ENCODE data around the gene SIGLEC14.
"Not testable (repeated sequence)": the region's sequence is repeated elsewhere in the genome, so short reads cannot be mapped to it uniquely, and the experiment has no call there.

The SIGLEC14 gene

GRCh38 chr19:51664997-51665396 is 18.4 kb upstream of the SIGLEC14 start:
- no peak for DNase-seq

DNA sequence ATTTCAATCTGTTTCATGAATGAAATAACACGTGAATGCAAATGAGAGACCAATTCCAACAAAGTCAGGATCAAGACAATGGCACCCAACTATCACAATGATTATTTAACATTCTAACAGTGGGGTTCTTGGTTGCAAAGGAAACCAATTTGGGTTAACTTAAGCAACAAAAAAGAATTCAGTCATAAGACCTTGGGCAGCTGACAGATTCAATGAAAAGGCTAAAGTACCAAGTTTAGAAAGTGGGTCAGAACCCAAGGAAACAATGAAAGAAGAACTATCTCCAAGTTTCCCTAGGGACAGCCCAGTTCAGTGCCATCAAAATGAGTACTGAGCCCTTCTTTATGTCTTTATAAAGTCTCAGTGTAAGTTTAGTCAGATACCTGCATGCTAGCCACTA is 17.5 kb upstream of the SIGLEC14 start:
- no peak for DNase-seq

GRCh38 chr19:51663650-51664049 is 17.0 kb upstream of the SIGLEC14 start:
- DNase-seq: no peak

DNA sequence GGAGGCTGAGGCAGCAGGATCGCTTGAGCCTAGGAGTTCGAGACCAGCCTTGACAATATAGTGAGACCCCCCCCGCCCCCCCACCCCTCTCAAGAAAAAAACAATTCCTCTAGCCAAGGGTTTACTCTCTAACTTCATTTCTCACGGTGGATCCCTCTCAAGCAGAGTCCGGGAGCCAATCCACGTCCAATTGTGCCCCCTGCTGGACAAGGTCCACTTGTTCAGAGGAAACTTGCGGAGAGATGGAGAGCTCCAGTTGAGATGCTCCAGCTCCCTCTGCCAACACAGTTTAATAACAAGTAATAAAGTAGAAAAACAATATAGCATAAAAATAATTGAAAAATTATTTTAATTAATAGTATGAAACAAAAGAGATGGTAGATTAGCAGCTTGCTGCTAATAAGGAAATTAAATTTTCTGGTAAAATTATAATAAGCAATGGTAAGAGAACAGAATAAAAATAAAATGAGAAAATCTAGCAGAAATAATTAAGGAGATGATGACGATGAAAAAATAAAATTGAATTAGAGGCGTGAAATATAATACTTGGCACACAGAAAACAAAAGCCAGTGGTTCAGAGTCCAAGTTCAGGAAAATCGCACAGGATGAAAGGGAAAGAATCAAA is 14.5 kb upstream of the SIGLEC14 start:
- DNase-seq: peak; percentile 72

- no peak for DNase-seq
Measured at GRCh38 chr19:51654783-51655182, 8.2 kb upstream of the SIGLEC14 start.

DNA sequence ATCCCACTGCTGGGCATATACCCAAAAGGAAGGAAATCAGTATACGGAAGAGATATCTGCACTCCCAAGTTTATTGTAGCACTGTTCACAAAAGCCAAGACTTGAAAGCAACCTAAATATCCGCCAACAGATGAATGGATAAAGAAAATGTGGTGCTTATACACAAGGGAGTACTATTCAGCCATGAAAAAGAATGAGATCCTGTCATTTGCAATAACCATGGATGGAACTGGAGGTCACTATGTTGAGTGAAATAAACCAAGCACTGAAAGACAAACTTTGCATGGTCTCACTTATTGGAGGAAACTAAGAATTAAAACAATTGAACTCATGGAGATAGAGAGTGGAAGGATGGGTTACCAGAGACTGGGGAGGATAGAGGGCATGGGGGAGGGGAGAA is 6.5 kb upstream of the SIGLEC14 start:
- DNase-seq: no peak

DNA sequence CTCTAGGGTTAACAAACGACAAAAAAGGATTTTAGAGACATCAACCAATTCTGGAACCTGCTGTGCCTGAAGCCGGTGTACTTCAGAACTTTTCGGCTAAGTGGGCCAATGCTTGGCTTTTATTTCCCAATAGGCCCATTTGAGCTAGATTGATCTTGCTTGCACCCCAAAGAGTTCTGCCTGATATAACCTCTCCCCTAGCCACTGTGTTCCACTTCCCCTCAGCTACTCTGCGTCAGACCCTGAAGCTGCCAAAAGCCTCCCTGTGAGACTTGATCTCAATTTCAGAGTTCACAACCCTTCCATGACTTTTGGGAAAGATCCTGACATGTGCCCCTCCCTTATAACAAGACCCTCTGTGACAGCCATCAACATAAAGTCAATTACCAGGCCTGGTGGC is 5.6 kb upstream of the SIGLEC14 start:
- DNase-seq: no peak

DNA sequence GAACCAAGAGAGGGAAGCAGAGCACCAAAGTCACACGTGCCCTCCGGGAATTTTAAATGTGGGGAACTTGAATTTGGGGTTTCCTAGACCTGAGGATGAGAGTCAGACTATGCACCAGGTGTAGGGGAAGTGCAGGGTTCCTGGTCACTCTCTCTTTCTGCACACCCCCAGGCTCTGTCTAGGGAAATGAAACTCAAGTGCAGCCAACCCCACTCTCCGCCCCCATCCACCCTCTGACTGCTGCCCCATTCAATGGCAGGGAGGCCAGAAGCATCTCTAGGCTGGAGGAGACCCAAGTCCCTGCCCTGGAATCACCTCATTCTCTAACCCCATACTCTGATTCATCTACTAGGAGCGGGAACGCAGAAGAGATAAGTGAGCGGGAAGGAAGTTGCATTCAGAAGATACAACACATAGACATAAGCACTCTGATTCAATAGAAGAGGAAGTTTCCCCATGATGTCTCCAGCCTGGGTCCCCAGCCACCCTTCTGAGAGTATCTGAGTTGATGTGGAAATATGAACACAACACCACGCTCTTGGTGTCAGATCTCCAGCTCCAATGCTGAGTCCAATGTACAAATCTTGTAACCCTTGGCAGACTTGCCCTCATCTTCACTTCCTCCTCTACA is 4.7 kb upstream of the SIGLEC14 start:
- DNase-seq: no peak

- no peak for DNase-seq
Measured at GRCh38 chr19:51647318-51647717, 693 bp upstream of the SIGLEC14 start.

DNA sequence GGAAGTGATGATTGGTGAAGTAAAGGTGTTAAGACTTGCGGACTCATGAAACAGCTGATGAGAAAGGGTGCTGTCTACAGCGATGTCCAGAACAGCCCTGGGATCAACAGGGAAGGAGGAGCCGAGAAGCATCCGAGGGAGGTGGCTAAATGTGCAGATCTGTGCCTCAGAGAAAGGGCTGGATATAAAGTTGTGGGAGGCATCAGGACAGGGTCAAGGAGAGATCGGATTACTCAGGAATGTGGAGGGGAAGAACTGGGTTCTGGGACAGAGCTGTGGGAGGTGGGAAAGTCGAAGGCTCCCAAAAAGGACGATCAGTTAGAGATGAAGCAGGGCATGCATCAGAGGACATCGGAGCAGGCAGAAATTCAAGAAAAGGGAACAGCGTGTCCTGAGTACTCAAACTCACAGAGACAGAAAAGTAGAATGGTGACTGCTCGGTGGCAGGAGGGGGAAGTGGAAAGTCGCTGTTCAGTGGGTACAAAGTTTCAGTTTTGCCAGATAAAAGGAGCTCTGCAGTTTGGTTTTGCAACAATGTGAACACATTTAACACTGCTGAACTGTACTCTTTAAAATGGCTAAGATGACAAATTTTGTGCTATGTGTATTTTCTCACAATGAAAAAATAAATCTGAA is 1.9 kb downstream of the SIGLEC14 start:
- DNase-seq: no peak

DNA sequence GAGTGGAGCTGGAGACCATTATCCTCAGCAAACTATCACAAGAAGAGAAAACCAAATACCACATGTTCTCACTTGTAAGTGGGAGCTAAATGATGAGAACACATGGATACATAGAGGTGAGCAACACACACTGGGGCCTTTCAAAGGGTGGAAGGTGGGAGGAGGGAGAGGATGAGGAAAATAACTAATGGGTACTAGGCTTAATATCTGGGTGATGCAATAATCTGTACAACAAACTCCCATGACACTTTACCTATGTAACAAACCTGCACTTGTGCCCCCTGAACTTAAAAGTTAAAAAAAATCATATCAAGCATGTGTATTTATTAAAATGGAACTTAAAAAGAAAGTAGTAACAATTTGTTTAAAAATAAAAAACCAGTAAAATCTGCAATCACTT is 5.0 kb downstream of the SIGLEC14 start:
- DNase-seq: no peak

DNA sequence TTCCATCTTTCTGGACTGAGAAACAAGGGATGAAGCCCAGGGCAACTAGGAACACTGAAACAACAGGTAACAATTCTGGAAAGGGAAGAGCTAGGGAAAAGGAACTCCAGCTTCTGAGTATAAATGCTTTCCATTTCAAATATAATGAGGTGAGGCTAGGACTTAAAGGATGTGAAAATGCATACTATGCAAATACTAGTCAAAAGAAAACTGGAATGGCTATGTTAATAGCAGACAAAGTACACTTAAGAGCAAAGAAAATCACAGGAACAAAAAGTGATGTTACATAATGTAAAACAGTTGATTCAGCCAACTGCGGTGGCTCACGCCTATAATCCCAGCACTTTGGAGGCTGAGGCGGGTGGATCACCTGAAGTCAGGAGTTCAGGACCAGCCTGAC is 6.2 kb downstream of the SIGLEC14 start:
- DNase-seq: no peak

DNA sequence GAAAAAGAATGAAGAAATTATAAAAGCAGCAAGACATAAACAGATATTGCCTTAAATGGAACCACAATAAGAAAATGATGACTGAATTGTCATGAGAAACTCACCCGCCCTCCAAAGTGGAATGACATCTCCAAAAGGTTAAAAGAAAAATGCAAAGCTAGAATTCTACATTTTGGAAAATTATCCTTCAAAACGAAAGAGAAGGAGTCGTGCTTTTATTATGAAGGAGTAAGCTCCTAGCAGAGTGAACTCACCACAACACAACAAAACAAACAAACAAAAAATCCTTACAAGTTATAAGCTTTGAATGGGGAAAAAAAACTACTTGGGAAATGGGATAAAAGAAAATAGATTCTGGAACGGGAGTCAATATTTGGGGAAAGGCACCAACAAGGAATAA is 6.7 kb downstream of the SIGLEC14 start:
- DNase-seq: no peak

- DNase-seq: no peak
Measured at GRCh38 chr19:51637362-51637978, 9.2 kb downstream of the SIGLEC14 start.

DNA sequence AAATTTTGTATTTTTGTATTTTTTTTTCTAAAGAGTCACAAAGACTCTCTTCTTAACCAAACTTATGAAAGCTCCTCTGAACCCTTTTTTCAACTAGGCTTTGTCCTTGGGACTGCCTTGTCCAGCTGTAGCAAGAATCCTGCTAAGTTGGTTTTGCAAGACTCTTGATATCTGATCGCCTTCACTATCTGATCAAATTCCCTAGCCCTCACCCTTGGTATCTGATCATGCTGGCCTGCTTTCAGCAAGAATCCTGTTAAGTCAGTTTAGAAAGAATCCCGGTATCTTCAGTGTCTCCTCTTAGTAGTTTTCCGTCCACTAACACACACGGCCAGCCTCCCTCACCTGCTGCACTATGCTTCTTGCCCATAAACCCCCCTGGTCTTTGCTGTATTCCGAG is 14.5 kb downstream of the SIGLEC14 start:
- DNase-seq: no peak

GRCh38 chr19:51630315-51630714 is 16.3 kb downstream of the SIGLEC14 start, which contains the start of gene SIGLEC5:
Gene SIGLEC5, minus strand, starts transcription at chr19:51630401. Its CDS starts 66 bp downstream, at chr19:51630335.
- not testable (repeated sequence) for DNase-seq

GRCh38 chr19:51628153-51628939 is 18.3 kb downstream of the SIGLEC14 start:
- DNase-seq: no peak

GRCh38 chr19:51627491-51628138 is 19.0 kb downstream of the SIGLEC14 start:
- no peak for DNase-seq

DNA sequence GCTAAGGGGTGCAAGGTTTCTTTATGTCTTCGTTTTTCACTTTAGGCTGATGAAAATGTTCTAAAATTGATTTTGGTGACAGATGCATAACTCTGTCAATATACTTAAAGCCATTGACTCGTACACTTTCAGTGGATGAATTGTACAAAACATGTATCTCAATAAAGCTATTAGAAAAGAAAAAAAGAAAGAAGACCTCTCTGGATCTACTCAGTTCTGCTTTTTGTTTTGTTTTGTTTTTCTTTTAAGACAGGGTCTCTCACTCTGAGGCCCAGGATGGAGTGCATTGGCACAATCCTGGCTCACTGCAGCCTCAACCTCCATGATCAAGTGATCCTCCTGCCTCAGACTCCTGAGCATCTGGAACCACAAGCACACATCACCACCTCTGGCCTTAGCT is 19.9 kb downstream of the SIGLEC14 start:
- DNase-seq: no peak

- no peak for DNase-seq
Measured at GRCh38 chr19:51621178-51621577, 25.4 kb downstream of the SIGLEC14 start.

DNA sequence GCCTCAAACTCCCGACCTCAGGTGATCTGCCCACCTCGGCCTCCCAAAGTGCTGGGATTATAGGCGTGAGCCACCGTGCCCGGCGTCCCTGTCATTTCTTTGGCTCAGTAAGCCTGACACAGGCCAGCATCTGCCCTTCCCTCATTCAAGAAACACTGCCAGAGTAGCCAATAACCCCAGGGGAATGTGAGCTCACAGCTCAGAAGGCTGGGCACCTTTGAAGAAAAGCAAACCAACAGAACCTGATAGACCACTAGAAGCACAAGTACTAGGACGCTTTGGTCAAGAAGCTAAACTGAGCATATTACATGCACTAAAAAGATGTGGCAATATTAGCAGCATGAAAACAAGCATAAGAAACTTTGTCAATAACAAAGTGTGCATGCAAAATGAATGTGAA is 30.6 kb downstream of the SIGLEC14 start:
- DNase-seq: no peak

DNA sequence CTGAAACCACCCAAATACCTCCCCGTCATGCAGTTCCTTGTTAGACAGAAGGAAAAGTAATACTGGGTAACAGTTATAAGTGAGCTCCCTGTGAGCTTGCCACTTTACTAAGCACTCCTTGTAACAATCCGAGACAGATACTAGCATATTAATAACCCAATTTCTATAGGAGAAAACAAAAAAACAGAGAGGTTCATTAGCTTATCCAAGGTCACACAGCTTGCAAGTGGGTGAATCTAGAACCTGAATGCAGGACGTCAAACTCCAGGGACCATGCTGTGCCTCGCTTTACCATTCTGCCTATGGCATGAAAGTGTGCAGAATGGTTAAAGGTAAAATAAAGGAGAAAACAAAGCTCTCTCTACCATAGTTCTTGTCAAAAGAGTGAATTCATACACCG is 31.8 kb downstream of the SIGLEC14 start:
- no peak for DNase-seq

DNA sequence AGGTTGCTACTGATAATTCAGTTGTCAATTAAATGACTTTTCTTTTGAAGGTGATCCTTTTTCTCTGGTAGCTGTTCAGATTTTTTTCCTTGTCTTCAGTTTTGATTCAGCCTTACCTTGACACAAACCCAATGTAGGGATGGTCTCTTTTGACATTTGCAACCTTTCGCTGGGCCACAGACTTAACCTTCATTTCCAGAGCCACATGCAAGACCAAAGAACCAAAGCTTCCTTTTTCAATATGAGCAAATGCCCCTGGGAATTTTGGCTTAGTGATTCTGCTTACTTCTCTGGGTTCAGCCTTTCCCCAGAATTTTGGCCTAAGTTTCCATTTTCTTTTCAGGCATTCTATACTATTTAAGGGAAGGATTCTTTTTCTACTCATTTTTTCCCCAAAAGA is 36.0 kb downstream of the SIGLEC14 start:
- DNase-seq: no peak
